WERI-Rb-1 (cell line): ENCODE data around the gene GALNT11.

Experiments used
- DNase-seq: peaks from one replicate; pipeline ENCODE4 v3.0.0-alpha.2; 2020
- H3K27ac ChIP-seq: fragments of 250-450 bp; sonication (Bioruptor Pico); 2 replicates; pipeline ENCODE4 v1.5.1; 2020; ENCODE audit warnings: mild to moderate bottlenecking, moderate library complexity
- H3K27me3 ChIP-seq: fragments of 250-450 bp; sonication (Bioruptor Pico); 2 replicates; pipeline ENCODE4 v1.5.1; 2021; ENCODE audit warnings: mild to moderate bottlenecking, low read depth, moderate library complexity; ENCODE audit not compliant: insufficient read depth, severe bottlenecking
- H3K36me3 ChIP-seq: fragments of 250-450 bp; sonication (Bioruptor Pico); 2 replicates; pipeline ENCODE4 v1.5.1; 2020; ENCODE audit warnings: mild to moderate bottlenecking, moderate library complexity
- H3K4me3 ChIP-seq: 2 replicates; pipeline ENCODE4 v1.5.1; 2011; ENCODE audit warnings: low read depth, mild to moderate bottlenecking, control low read depth, low read length
- H3K9me3 ChIP-seq: fragments of 250-450 bp; sonication (Bioruptor Pico); 2 replicates; pipeline ENCODE4 v1.5.1; 2021; ENCODE audit warnings: mild to moderate bottlenecking, moderate library complexity; ENCODE audit not compliant: severe bottlenecking
- TF ChIP-seq, protein P1 (sequence below): IDR thresholded peaks from 2 replicates; pipeline ENCODE4 v1.5.1; 2011; ENCODE audit warnings: low read depth, mild to moderate bottlenecking, control low read depth, inconsistent platforms, low read length

Gene GALNT11

GRCh38 chr7:152089183-152089582 is 63.7 kb downstream of the GALNT11 start:
- TF ChIP-seq, protein P1, sequence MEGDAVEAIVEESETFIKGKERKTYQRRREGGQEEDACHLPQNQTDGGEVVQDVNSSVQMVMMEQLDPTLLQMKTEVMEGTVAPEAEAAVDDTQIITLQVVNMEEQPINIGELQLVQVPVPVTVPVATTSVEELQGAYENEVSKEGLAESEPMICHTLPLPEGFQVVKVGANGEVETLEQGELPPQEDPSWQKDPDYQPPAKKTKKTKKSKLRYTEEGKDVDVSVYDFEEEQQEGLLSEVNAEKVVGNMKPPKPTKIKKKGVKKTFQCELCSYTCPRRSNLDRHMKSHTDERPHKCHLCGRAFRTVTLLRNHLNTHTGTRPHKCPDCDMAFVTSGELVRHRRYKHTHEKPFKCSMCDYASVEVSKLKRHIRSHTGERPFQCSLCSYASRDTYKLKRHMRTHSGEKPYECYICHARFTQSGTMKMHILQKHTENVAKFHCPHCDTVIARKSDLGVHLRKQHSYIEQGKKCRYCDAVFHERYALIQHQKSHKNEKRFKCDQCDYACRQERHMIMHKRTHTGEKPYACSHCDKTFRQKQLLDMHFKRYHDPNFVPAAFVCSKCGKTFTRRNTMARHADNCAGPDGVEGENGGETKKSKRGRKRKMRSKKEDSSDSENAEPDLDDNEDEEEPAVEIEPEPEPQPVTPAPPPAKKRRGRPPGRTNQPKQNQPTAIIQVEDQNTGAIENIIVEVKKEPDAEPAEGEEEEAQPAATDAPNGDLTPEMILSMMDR, result no peak
- Histone ChIP-seq H3K36me3 (0 out of 2 replicates have a peak, but pooled peaks cover under 1% of the 10 kb centered on the region), H3K4me3 (no peak overlapping the region), H3K27ac (no peak overlapping the region), H3K9me3 (peaks cover 6% of the 10 kb centered on the region), H3K27me3 (no peaks in the 10 kb centered on the region)
- DNase-seq, result no peak

- TF ChIP-seq, protein P1, result no peak
- no peak for DNase-seq
- no peak overlapping the region for H3K4me3 ChIP-seq
- H3K36me3 ChIP-seq, result 0 out of 2 replicates have a peak, but pooled peaks cover 3% of the 10 kb centered on the region
- no peaks in the 10 kb centered on the region for H3K27me3 ChIP-seq
- no peak overlapping the region for H3K27ac ChIP-seq
- peaks cover 6% of the 10 kb centered on the region for H3K9me3 ChIP-seq
Observed at GRCh38 chr7:152090747-152091146, 65.3 kb downstream of the GALNT11 start.

DNA sequence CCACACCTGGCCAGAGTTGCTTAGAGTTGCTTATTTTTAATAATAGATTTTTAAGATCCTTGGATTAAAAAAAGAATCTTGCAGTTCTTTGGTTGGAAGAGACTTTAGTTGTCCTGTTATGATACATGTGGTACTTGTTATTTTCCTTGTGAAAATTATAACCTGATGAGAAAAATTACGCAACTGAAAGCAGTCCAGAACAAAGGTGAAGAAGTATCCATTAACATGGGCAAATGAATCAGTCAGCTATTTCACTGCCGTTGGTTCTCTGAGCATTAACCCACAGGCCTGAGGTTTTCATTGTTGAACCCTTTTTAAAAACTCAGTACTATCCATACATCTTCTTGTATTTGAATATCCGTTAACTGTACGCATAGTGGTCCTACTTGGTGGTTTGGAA is 68.2 kb downstream of the GALNT11 start:
- TF ChIP-seq, protein P1, result no peak
- no peak for DNase-seq
- Histone ChIP-seq H3K27ac (no peak overlapping the region), H3K27me3 (no peaks in the 10 kb centered on the region), H3K4me3 (no peak overlapping the region), H3K9me3 (peaks cover 6% of the 10 kb centered on the region), H3K36me3 (0 out of 2 replicates have a peak, but pooled peaks cover 3% of the 10 kb centered on the region)

- Histone ChIP-seq H3K4me3 (no peak overlapping the region), H3K27ac (no peak overlapping the region), H3K9me3 (no peaks in the 10 kb centered on the region), H3K27me3 (no peaks in the 10 kb centered on the region), H3K36me3 (peaks cover 5% of the 10 kb centered on the region; the same call in 1 of the 2 replicates)
- DNase-seq, result no peak
- TF ChIP-seq, protein P1, result no peak
Observed at GRCh38 chr7:152095771-152096170, 70.3 kb downstream of the GALNT11 start.

- Histone ChIP-seq H3K9me3 (no peaks in the 10 kb centered on the region), H3K4me3 (no peak overlapping the region), H3K27ac (no peak overlapping the region), H3K36me3 (peaks cover 10% of the 10 kb centered on the region; the same call in 1 of the 2 replicates), H3K27me3 (no peaks in the 10 kb centered on the region)
- TF ChIP-seq, protein P1, result no peak
- DNase-seq, result no peak
Observed at GRCh38 chr7:152097330-152097729, 71.9 kb downstream of the GALNT11 start.

GRCh38 chr7:152103066-152103465 is 77.6 kb downstream of the GALNT11 start:
- Histone ChIP-seq H3K9me3 (no peaks in the 10 kb centered on the region), H3K36me3 (peaks cover 16% of the 10 kb centered on the region), H3K27ac (no peak overlapping the region), H3K4me3 (no peak overlapping the region), H3K27me3 (no peaks in the 10 kb centered on the region)
- TF ChIP-seq, protein P1, result no peak
- DNase-seq, result no peak
